GM18502 (cell line): Measurements from ENCODE around the gene NXN.
"Not testable (repeated sequence)": the region's sequence is repeated elsewhere in the genome, so short reads cannot be mapped to it uniquely, and the experiment has no call there.

Experiments used
- ATAC-seq: cut with Tn5 transposase; IDR thresholded peaks from one replicate; pipeline ENCODE4 v1.9.1; 2021; ENCODE audit warnings: mild to moderate bottlenecking; ENCODE audit not compliant: unreplicated experiment, poor library complexity

The NXN gene

GRCh38 chr17:807523-808294, 171.9 kb downstream of the NXN start:
- no peak for ATAC-seq

- ATAC-seq, result no peak
Observed at GRCh38 chr17:806781-807522, 172.6 kb downstream of the NXN start.

GRCh38 chr17:806346-806745, 173.2 kb downstream of the NXN start:
- no peak for ATAC-seq

GRCh38 chr17:805886-806285, 173.7 kb downstream of the NXN start:
- not testable (repeated sequence) for ATAC-seq

GRCh38 chr17:804541-805435, 174.8 kb downstream of the NXN start:
- ATAC-seq, result no peak

- no peak for ATAC-seq
Observed at GRCh38 chr17:802901-803881, 176.4 kb downstream of the NXN start.

GRCh38 chr17:802481-802880, 177.1 kb downstream of the NXN start:
- no peak for ATAC-seq

GRCh38 chr17:801660-802059, 177.9 kb downstream of the NXN start:
- ATAC-seq, result no peak

- no peak for ATAC-seq
Observed at GRCh38 chr17:800446-801242, 178.9 kb downstream of the NXN start.

GRCh38 chr17:799261-799660, 180.3 kb downstream of the NXN start:
- no peak for ATAC-seq

- ATAC-seq, result no peak
Observed at GRCh38 chr17:798246-798645, 181.3 kb downstream of the NXN start.

GRCh38 chr17:797236-797840, 182.2 kb downstream of the NXN start:
- ATAC-seq, result no peak

- no peak for ATAC-seq
Observed at GRCh38 chr17:796609-797008, 183.0 kb downstream of the NXN start.

- ATAC-seq, result no peak
Observed at GRCh38 chr17:795721-796120, 183.9 kb downstream of the NXN start.

- no peak for ATAC-seq
Observed at GRCh38 chr17:795276-795675, 184.3 kb downstream of the NXN start.

GRCh38 chr17:794876-795275, 184.7 kb downstream of the NXN start:
- no peak for ATAC-seq

- ATAC-seq, result no peak
Observed at GRCh38 chr17:792277-792676, 187.3 kb downstream of the NXN start.

GRCh38 chr17:791829-792228, 187.7 kb downstream of the NXN start:
- ATAC-seq, result no peak

GRCh38 chr17:790874-791247, 188.7 kb downstream of the NXN start:
- not testable (repeated sequence) for ATAC-seq
